ENCODE measurements around the gene NCKAP5. TPM values are rescaled to one million over a fixed set of nuclear protein-coding genes. Genes with fewer than 3 reads are reported as not detected.

Gene NCKAP5
- total and polyA plus RNA-seq, 2 experiments from 2014 or later, result 0.21 to 0.31 TPM

GRCh38 chr2:132632000-132632649 lies 936.1 kb downstream of the NCKAP5 start:
- no peak for TF ChIP-seq CTCF (IDR thresholded peaks at IDR 0.05; ENCODE audit: low read depth, low read length)
- Histone ChIP-seq H3K4me3 (no peak overlapping the region), H3K36me3 (no peaks in the 10 kb centered on the region), H3K27me3 (peaks cover 3% of the 10 kb centered on the region), H3K4me1 (ENCODE audit: low read depth) (no peaks in the 10 kb centered on the region), H3K27ac (no peak overlapping the region), H3K9me3 (ENCODE audit: low read depth) (no peaks in the 10 kb centered on the region)
- DNase-seq (ENCODE audit: low read depth in 1 of 2, low spot score in 1 of 2), result no peak

GRCh38 chr2:132627536-132627935 lies 940.7 kb downstream of the NCKAP5 start:
- no peaks in the 10 kb centered on the region for H3K36me3 ChIP-seq
- H3K9me3 ChIP-seq (ENCODE audit: low read depth), result no peaks in the 10 kb centered on the region
- no peak overlapping the region for H3K4me3 ChIP-seq
- no peaks in the 10 kb centered on the region for H3K27me3 ChIP-seq
- no peak overlapping the region for H3K27ac ChIP-seq
- peak in 1 of 2 donors; percentile 9 for DNase-seq (ENCODE audit: low read depth in 1 of 2, low spot score in 1 of 2)
- no peak for TF ChIP-seq CTCF (IDR thresholded peaks at IDR 0.05; ENCODE audit: low read depth, low read length)
- H3K4me1 ChIP-seq (ENCODE audit: low read depth), result no peaks in the 10 kb centered on the region

- Histone ChIP-seq H3K27ac (no peak overlapping the region), H3K4me3 (no peak overlapping the region), H3K36me3 (no peaks in the 10 kb centered on the region), H3K27me3 (no peaks in the 10 kb centered on the region), H3K4me1 (ENCODE audit: low read depth) (peaks cover 4% of the 10 kb centered on the region), H3K9me3 (ENCODE audit: low read depth) (no peaks in the 10 kb centered on the region)
- TF ChIP-seq CTCF (IDR thresholded peaks at IDR 0.05; ENCODE audit: low read depth, low read length), result no peak
- peak in 1 of 2 donors; percentile 74 for DNase-seq (ENCODE audit: low read depth in 1 of 2, low spot score in 1 of 2)
These were observed 945.0 kb downstream of the NCKAP5 start for GRCh38 chr2:132623096-132623839.

Measured in cardiac muscle cell (in vitro differentiated cells and primary cell).